MM.1S (cell line): ENCODE data around the gene ZNF791.

Experiments used
- DNase-seq: peaks from one replicate; pipeline ENCODE4 v3.0.0-alpha.2; 2015
- H2AFZ ChIP-seq: fragments of 300-600 bp; sonication (generic); 2 replicates; pipeline ENCODE4 v1.6.0; 2016; ENCODE audit warnings: antibody characterized with exemption, low read length
- H3F3A ChIP-seq: fragments of 300-600 bp; sonication (generic); 2 replicates; pipeline ENCODE4 v1.6.1; 2016; ENCODE audit warnings: mild to moderate bottlenecking, antibody characterized with exemption, low read length, moderate library complexity, mixed read lengths; ENCODE audit not compliant: insufficient read depth
- H3K27ac ChIP-seq: fragments of 300-600 bp; sonication (generic); 2 replicates; pipeline ENCODE4 v1.5.1; 2016; ENCODE audit warnings: mild to moderate bottlenecking, low read length
- H3K27me3 ChIP-seq: fragments of 300-600 bp; sonication (generic); replicated peaks from 2 replicates; pipeline ENCODE4 v1.6.0; 2016; ENCODE audit warnings: low read length; ENCODE audit not compliant: insufficient read depth
- H3K36me3 ChIP-seq: fragments of 300-600 bp; sonication (generic); replicated peaks from 2 replicates; pipeline ENCODE4 v1.6.1; 2016; ENCODE audit warnings: mild to moderate bottlenecking, low read length, mixed read lengths; ENCODE audit not compliant: insufficient read depth
- H3K4me1 ChIP-seq: fragments of 300-600 bp; sonication (generic); 2 replicates; pipeline ENCODE4 v1.6.1; 2016; ENCODE audit warnings: low read length, mixed read lengths
- H3K4me2 ChIP-seq: fragments of 300-600 bp; sonication (generic); 2 replicates; pipeline ENCODE4 v1.6.0; 2016; ENCODE audit warnings: low read depth, low read length
- H3K4me3 ChIP-seq: fragments of 300-600 bp; sonication (generic); 2 replicates; pipeline ENCODE4 v1.5.1; 2016; ENCODE audit warnings: low read length, mixed read lengths
- H3K79me2 ChIP-seq: fragments of 300-600 bp; sonication (generic); 2 replicates; pipeline ENCODE4 v1.6.1; 2016; ENCODE audit warnings: mixed run types, low read length, mixed read lengths
- H3K9ac ChIP-seq: fragments of 300-600 bp; sonication (generic); 2 replicates; pipeline ENCODE4 v1.6.1; 2016; ENCODE audit warnings: low read length, mixed read lengths
- H3K9me2 ChIP-seq: fragments of 300-600 bp; sonication (generic); replicated peaks from 2 replicates; pipeline ENCODE4 v1.6.1; 2016; ENCODE audit warnings: mild to moderate bottlenecking, low read length, mixed read lengths; ENCODE audit not compliant: insufficient read depth
- H3K9me3 ChIP-seq: fragments of 300-600 bp; sonication (generic); replicated peaks from 2 replicates; pipeline ENCODE4 v1.6.1; 2016; ENCODE audit warnings: mild to moderate bottlenecking, low read length, mixed read lengths; ENCODE audit not compliant: insufficient read depth
- H4K20me1 ChIP-seq: fragments of 300-600 bp; sonication (generic); 2 replicates; pipeline ENCODE4 v1.6.1; 2016; ENCODE audit warnings: mild to moderate bottlenecking, low read length, moderate library complexity, mixed read lengths; ENCODE audit not compliant: insufficient read depth
- EZH2 ChIP-seq: fragments of 300-600 bp; sonication (generic); optimal IDR thresholded peaks from 2 replicates; pipeline ENCODE3; 2017; ENCODE audit warnings: low read depth, mild to moderate bottlenecking, antibody characterized with exemption, low read length, mixed read lengths
- EZH2phosphoT487 ChIP-seq: fragments of 300-600 bp; sonication (generic); IDR thresholded peaks from 2 replicates; pipeline ENCODE4 v1.6.1; 2018; ENCODE audit warnings: antibody characterized with exemption, low read length
- TF ChIP-seq, protein P1 (sequence below): fragments of 300-600 bp; sonication (generic); IDR thresholded peaks from 2 replicates; pipeline ENCODE4 v1.5.1; 2016; ENCODE audit warnings: antibody characterized with exemption, low read length, mixed read lengths

Gene ZNF791

GRCh38 chr19:12675399-12675798, 64.7 kb downstream of the ZNF791 start:
- TF ChIP-seq EZH2phosphoT487 = no peak
- TF ChIP-seq, protein P1, sequence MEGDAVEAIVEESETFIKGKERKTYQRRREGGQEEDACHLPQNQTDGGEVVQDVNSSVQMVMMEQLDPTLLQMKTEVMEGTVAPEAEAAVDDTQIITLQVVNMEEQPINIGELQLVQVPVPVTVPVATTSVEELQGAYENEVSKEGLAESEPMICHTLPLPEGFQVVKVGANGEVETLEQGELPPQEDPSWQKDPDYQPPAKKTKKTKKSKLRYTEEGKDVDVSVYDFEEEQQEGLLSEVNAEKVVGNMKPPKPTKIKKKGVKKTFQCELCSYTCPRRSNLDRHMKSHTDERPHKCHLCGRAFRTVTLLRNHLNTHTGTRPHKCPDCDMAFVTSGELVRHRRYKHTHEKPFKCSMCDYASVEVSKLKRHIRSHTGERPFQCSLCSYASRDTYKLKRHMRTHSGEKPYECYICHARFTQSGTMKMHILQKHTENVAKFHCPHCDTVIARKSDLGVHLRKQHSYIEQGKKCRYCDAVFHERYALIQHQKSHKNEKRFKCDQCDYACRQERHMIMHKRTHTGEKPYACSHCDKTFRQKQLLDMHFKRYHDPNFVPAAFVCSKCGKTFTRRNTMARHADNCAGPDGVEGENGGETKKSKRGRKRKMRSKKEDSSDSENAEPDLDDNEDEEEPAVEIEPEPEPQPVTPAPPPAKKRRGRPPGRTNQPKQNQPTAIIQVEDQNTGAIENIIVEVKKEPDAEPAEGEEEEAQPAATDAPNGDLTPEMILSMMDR = no peak
- TF ChIP-seq EZH2 = no peak
- H3K36me3 ChIP-seq = peaks cover 10% of the 10 kb centered on the region; the same call in 1 of the 2 replicates
- no peak overlapping the region for H3K27ac ChIP-seq
- 0 out of 2 replicates have a peak, but pooled peaks cover 5% of the 10 kb centered on the region for H4K20me1 ChIP-seq
- H3K9ac ChIP-seq = no peak overlapping the region
- H2AFZ ChIP-seq = no peak overlapping the region
- H3K27me3 ChIP-seq = no peaks in the 10 kb centered on the region
- peaks cover 40% of the 10 kb centered on the region for H3K79me2 ChIP-seq
- no peak overlapping the region for H3K4me3 ChIP-seq
- H3K9me3 ChIP-seq = no peaks in the 10 kb centered on the region
- DNase-seq = no peak
- H3K9me2 ChIP-seq = no peaks in the 10 kb centered on the region
- 0 out of 2 replicates have a peak, but pooled peaks cover 6% of the 10 kb centered on the region for H3F3A ChIP-seq
- H3K4me2 ChIP-seq = no peak overlapping the region
- peaks cover 3% of the 10 kb centered on the region for H3K4me1 ChIP-seq

DNA sequence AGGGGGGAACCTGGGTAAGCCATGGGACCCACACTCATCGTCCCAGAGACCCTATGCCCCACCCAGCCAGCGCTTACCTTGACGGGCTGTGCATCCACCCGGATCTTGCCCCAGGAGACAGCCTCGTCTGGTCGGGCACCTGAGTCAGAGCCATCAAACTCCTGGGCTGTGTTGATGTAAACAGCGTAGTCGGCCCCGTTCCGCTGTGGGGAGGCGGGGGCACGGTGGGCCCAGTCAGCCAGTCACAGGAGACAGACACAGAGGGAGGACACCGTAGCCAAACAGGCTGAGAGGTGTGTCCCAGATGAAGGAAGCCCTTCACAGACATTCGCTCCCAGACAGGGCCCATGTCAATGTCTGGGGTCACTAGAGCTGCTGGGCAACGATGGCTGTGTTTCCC, 65.2 kb downstream of the ZNF791 start:
- no peaks in the 10 kb centered on the region for H3K4me1 ChIP-seq
- H3K79me2 ChIP-seq = peaks cover 36% of the 10 kb centered on the region
- no peak for DNase-seq
- TF ChIP-seq EZH2phosphoT487 = no peak
- TF ChIP-seq, protein P1 = no peak
- TF ChIP-seq EZH2 = no peak
- no peak overlapping the region for H3K4me2 ChIP-seq
- no peak overlapping the region for H3K27ac ChIP-seq
- H3K36me3 ChIP-seq = peaks cover 10% of the 10 kb centered on the region; the same call in 1 of the 2 replicates
- H2AFZ ChIP-seq = no peak overlapping the region
- no peaks in the 10 kb centered on the region for H3K9me3 ChIP-seq
- H3K27me3 ChIP-seq = no peaks in the 10 kb centered on the region
- H4K20me1 ChIP-seq = 0 out of 2 replicates have a peak, but pooled peaks cover 5% of the 10 kb centered on the region
- no peaks in the 10 kb centered on the region for H3K9me2 ChIP-seq
- H3K9ac ChIP-seq = no peak overlapping the region
- peaks cover 7% of the 10 kb centered on the region; the same call in 1 of the 2 replicates for H3F3A ChIP-seq
- H3K4me3 ChIP-seq = no peak overlapping the region

DNA sequence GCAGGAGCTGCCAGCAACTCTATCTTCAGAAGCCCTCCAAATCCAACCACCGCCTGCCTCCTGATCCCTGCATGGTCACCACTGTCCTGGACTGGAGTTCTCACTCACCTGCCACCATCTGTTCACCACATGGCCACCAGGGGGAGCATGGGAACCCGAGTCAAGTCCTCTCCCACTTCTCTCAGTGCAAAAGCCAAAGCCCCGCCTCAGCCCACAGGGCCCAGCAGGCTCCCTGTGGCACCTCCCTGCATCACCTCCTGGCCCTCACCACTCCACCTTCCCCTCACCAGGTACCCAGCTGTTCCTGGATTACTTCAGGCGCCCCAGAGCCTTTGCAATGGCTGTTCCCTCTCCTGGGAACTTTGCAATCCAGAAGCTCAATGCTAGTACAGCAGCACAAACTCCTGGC, 65.7 kb downstream of the ZNF791 start:
- 0 out of 2 replicates have a peak, but pooled peaks cover 5% of the 10 kb centered on the region for H4K20me1 ChIP-seq

More for the DNA sequence above, 65.7 kb downstream of the ZNF791 start:
- H3K79me2 ChIP-seq = peaks cover 36% of the 10 kb centered on the region
- no peaks in the 10 kb centered on the region for H3K9me3 ChIP-seq
- H3K9ac ChIP-seq = no peak overlapping the region
- peak; percentile 77 for DNase-seq
- H3F3A ChIP-seq = peaks cover 11% of the 10 kb centered on the region
- no peaks in the 10 kb centered on the region for H3K9me2 ChIP-seq
- no peak overlapping the region for H3K4me2 ChIP-seq
- no peak overlapping the region for H3K27ac ChIP-seq
- H3K27me3 ChIP-seq = no peaks in the 10 kb centered on the region
- H3K4me1 ChIP-seq = no peaks in the 10 kb centered on the region
- no peak overlapping the region for H2AFZ ChIP-seq
- H3K4me3 ChIP-seq = no peak overlapping the region
- TF ChIP-seq, protein P1 = peak; percentile 83
- no peak for TF ChIP-seq EZH2phosphoT487
- H3K36me3 ChIP-seq = peaks cover 10% of the 10 kb centered on the region; the same call in 1 of the 2 replicates
